ENCODE results near the gene LENEP. TPM values are rescaled to one million over a fixed set of nuclear protein-coding genes. Genes with fewer than 3 reads are reported as not detected.
A peak's percentile ranks its signal among the peaks of the same experiment; 100 is the strongest.
"Not testable (repeated sequence)": the region's sequence is repeated elsewhere in the genome, so short reads cannot be mapped to it uniquely, and the experiment has no call there.

Gene LENEP
- total RNA-seq, 1 experiment from 2014 or later, result not detected

GRCh38 chr1:154970631-154971340, 22.6 kb upstream of the LENEP start, which contains the start of gene SHC1:
Gene SHC1 (minus strand): TSS chr1:154970747. CDS start chr1:154970526, 221 bp downstream.
- peaks cover 56% of the 10 kb centered on the region for H3K36me3 ChIP-seq
- H3K9me3 ChIP-seq, result no peaks in the 10 kb centered on the region
- no peaks in the 10 kb centered on the region for H3K27me3 ChIP-seq
- peak within 1 kb of the TSS; percentile 45 for H3K4me3 ChIP-seq
- DNase-seq, result peak; percentile 99

GRCh38 chr1:154971341-154971998, 21.9 kb upstream of the LENEP start:
- peaks cover 49% of the 10 kb centered on the region for H3K36me3 ChIP-seq
- no peak for DNase-seq
- H3K4me3 ChIP-seq, result peak overlapping the region; percentile 45
- H3K27me3 ChIP-seq, result no peaks in the 10 kb centered on the region
- no peaks in the 10 kb centered on the region for H3K9me3 ChIP-seq

GRCh38 chr1:154972213-154972516, 21.2 kb upstream of the LENEP start:
- H3K9me3 ChIP-seq, result no peaks in the 10 kb centered on the region
- no peak for DNase-seq
- H3K27me3 ChIP-seq, result no peaks in the 10 kb centered on the region
- H3K36me3 ChIP-seq, result peaks cover 47% of the 10 kb centered on the region
- peak overlapping the region; percentile 72 for H3K4me3 ChIP-seq

- H3K9me3 ChIP-seq, result no peaks in the 10 kb centered on the region
- H3K4me3 ChIP-seq, result peak overlapping the region; percentile 72
- peak; percentile 97 for DNase-seq
- H3K27me3 ChIP-seq, result no peaks in the 10 kb centered on the region
- peaks cover 47% of the 10 kb centered on the region for H3K36me3 ChIP-seq
Measured at GRCh38 chr1:154972517-154973343, 20.7 kb upstream of the LENEP start.

- DNase-seq, result peak; percentile 99
- no peaks in the 10 kb centered on the region for H3K9me3 ChIP-seq
- H3K27me3 ChIP-seq, result no peaks in the 10 kb centered on the region
- H3K36me3 ChIP-seq, result peaks cover 47% of the 10 kb centered on the region
- H3K4me3 ChIP-seq, result peak overlapping the region; percentile 72
Measured at GRCh38 chr1:154973344-154974101, 19.9 kb upstream of the LENEP start.

GRCh38 chr1:154974102-154974807, 19.1 kb upstream of the LENEP start, which contains the start of gene CKS1B:
Gene CKS1B (plus strand): TSS chr1:154974681. CDS start chr1:154974746, 65 bp downstream.
- Histone ChIP-seq H3K27me3 (no peaks in the 10 kb centered on the region), H3K4me3 (peak within 1 kb of the TSS; percentile 72), H3K9me3 (no peaks in the 10 kb centered on the region), H3K36me3 (peaks cover 44% of the 10 kb centered on the region)
- DNase-seq, result peak; percentile 99

GRCh38 chr1:154974808-154975408, 18.5 kb upstream of the LENEP start:
- H3K9me3 ChIP-seq, result no peaks in the 10 kb centered on the region
- no peaks in the 10 kb centered on the region for H3K27me3 ChIP-seq
- peak overlapping the region; percentile 72 for H3K4me3 ChIP-seq
- H3K36me3 ChIP-seq, result peaks cover 45% of the 10 kb centered on the region
- peak; percentile 96 for DNase-seq

- DNase-seq, result peak; percentile 71
- Histone ChIP-seq H3K4me3 (peak overlapping the region; percentile 72), H3K27me3 (no peaks in the 10 kb centered on the region), H3K9me3 (no peaks in the 10 kb centered on the region), H3K36me3 (peaks cover 44% of the 10 kb centered on the region)
Measured at GRCh38 chr1:154975409-154976059, 17.9 kb upstream of the LENEP start.

- peaks cover 45% of the 10 kb centered on the region for H3K36me3 ChIP-seq
- H3K9me3 ChIP-seq, DNase-seq: not testable (repeated sequence)
Measured at GRCh38 chr1:154977762-154978161, 15.6 kb upstream of the LENEP start.

GRCh38 chr1:154978360-154978759, 15.0 kb upstream of the LENEP start:
- DNase-seq, result no peak
- Histone ChIP-seq H3K9me3 (no peaks in the 10 kb centered on the region), H3K27me3 (no peaks in the 10 kb centered on the region), H3K4me3 (no peak overlapping the region), H3K36me3 (peaks cover 42% of the 10 kb centered on the region)

More at GRCh38 chr1:154977762-154978161, 15.6 kb upstream of the LENEP start:
- H3K27me3 ChIP-seq, H3K4me3 ChIP-seq: not testable (repeated sequence)

- Histone ChIP-seq H3K27me3 (no peaks in the 10 kb centered on the region), H3K4me3 (peak overlapping the region; percentile 76), H3K36me3 (peaks cover 50% of the 10 kb centered on the region), H3K9me3 (no peaks in the 10 kb centered on the region)
- no peak for DNase-seq
Measured at GRCh38 chr1:154982341-154982740, 11.0 kb upstream of the LENEP start.

- DNase-seq, result peak; percentile 99
- no peaks in the 10 kb centered on the region for H3K9me3 ChIP-seq
- peaks cover 50% of the 10 kb centered on the region for H3K36me3 ChIP-seq
- no peaks in the 10 kb centered on the region for H3K27me3 ChIP-seq
- peak within 1 kb of the TSS; percentile 76 for H3K4me3 ChIP-seq
Measured at GRCh38 chr1:154982897-154983648, 10.3 kb upstream of the LENEP start, which contains the start of gene FLAD1. Gene FLAD1 (plus strand): TSS chr1:154983344. CDS start chr1:154983695, 351 bp downstream.

GRCh38 chr1:154983776-154984466, 9.5 kb upstream of the LENEP start:
- H3K9me3 ChIP-seq, result no peaks in the 10 kb centered on the region
- no peak for DNase-seq

GRCh38 chr1:154986736-154987135, 6.7 kb upstream of the LENEP start:
- not testable (repeated sequence) for H3K27me3 ChIP-seq, H3K4me3 ChIP-seq, DNase-seq, H3K9me3 ChIP-seq
- peaks cover 62% of the 10 kb centered on the region for H3K36me3 ChIP-seq

More at GRCh38 chr1:154983776-154984466, 9.5 kb upstream of the LENEP start:
- H3K4me3 ChIP-seq, result peak overlapping the region; percentile 76
- peaks cover 53% of the 10 kb centered on the region for H3K36me3 ChIP-seq
- no peaks in the 10 kb centered on the region for H3K27me3 ChIP-seq
